Central memory CD4-positive, alpha-beta T cell (primary cell): ENCODE results near the gene PKLR.

Experiments used
- DNase-seq: peaks from one replicate; pipeline ENCODE4 v3.0.0; 2022

Gene PKLR

DNA sequence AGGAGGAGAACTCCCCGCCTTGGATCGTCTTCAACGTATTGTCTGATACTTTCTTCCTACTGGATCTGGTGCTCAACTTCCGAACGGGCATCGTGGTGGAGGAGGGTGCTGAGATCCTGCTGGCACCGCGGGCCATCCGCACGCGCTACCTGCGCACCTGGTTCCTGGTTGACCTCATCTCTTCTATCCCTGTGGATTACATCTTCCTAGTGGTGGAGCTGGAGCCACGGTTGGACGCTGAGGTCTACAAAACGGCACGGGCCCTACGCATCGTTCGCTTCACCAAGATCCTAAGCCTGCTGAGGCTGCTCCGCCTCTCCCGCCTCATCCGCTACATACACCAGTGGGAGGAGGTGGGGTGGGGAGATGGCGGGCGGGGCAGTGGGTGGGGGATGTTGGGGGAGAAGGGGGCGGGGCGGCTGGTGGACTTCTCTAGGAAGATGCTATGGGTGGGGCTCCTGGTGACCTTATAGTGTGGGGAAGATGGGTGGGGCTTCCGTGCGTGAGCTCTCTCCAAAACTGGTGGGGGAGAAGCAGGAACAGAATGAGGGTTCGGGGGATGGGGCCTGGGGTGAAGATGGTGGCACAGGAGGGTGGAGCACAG, 18.6 kb downstream of the PKLR start:
- no peak for DNase-seq

DNA sequence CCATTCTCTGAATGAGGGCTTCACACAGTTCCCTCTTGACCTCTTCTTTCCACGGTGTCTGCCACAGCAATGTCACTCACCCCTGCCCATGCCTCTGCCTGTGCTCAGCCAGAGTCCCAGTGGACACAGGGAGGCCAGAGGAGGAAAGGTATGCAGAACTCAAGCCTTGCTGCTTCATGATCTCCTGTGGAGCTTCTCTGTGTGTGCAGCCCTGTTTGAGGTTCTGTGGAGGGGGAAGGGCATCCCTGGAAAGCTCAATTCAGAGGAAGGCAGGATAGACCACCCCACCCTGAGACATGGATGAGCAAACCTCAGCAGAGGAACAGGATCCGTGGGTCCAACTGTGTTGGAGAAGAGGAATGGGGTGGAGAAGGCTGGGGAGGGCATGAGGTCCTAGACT, 22.0 kb downstream of the PKLR start:
- no peak for DNase-seq

DNA sequence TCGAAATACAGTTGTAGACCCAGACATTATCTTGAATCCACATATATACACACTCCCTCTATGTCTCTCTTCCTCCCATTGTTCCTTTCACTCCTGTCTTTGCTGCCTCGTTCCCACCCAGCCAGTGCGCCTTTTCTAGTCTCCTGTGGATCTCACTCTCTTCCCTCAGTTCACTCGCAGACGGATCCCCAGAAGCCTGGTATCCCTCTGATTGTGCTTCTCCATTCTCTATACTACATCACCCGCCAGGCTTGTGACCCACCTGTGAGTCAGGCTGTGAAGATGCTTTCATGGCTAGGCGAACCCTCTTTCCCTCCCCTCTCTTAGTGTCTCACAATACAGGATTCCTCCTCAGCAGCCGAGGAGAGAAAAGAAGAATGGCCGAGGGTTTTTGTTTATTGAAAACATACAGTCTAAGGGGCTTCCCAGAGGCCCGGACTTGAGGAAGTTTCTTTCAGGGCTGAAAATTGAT, 22.5 kb downstream of the PKLR start:
- DNase-seq, result no peak

DNA sequence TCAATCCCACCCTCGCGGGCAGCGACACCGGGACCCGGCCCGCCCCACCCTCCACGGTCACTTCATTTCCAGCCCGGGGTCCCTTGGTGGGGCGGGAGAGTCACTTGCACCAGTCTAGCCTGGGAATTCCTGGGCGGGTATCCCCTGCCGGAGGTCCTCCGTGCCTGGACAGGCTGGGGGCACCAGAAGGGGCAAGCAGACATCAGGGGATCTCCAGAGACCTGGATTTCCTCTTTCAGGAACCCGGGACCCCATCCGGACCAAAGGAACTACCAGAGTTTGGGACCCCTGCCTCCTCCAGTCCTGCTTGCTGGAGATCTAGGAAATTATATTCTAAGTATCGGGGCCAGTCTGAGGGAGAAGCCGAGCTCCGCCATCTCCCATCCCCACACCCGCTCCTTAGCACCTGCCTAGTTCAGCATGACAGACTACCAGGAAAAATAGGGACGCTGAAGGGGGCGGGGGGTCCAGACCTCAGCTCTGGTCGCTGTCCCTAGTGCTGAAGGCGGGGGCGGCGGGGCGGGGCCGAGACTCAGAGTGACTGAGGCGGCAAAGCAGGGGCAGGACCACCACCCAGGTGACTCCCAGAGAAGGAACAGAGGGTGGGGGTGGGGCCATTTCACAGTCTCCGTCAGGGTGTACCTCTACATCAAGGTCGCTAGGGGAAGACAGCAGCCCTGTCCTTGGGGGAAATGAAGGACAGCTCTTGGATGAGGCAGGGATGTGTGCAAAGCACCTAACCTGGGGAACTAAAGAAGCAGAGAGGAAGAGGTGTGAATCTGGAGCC, 23.1 kb downstream of the PKLR start:
- peak; percentile 65 for DNase-seq

DNA sequence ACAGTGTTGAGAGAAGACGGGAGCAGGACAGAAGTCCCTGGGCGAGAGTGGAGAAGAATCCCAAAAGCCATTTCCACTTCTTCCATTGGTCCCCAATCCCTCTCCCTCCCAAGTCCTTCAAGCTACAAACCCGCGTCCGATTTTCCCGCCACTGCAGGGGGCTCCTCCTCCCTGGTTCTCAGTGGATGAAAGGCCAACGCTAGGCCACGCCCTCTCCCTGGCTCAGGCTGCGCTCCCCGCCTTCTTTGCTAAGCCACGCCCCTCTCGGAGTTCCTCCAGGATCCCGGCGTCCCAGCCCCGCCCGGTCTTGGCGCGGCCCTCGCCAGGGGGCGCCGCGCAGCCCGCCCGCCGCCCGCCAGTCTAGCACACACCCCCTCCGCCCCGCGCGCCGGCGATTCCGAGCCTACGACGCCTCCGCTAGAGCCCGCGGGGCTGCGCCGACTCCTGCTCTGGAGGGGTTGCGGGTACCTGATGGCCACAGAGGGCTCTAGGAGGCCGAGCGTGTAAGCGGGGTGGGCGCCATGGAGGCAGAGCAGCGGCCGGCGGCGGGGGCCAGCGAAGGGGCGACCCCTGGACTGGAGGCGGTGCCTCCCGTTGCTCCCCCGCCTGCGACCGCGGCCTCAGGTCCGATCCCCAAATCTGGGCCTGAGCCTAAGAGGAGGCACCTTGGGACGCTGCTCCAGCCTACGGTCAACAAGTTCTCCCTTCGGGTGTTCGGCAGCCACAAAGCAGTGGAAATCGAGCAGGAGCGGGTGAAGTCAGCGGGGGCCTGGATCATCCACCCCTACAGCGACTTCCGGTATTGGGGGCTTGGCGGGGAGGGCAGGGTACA, 24.0 kb downstream of the PKLR start, which contains the start of gene HCN3:
HCN3 (plus strand) TSS at position 394 of the 832 bp plus-strand sequence; CDS start at position 522, 128 bp downstream.
- peak; percentile 81 for DNase-seq

DNA sequence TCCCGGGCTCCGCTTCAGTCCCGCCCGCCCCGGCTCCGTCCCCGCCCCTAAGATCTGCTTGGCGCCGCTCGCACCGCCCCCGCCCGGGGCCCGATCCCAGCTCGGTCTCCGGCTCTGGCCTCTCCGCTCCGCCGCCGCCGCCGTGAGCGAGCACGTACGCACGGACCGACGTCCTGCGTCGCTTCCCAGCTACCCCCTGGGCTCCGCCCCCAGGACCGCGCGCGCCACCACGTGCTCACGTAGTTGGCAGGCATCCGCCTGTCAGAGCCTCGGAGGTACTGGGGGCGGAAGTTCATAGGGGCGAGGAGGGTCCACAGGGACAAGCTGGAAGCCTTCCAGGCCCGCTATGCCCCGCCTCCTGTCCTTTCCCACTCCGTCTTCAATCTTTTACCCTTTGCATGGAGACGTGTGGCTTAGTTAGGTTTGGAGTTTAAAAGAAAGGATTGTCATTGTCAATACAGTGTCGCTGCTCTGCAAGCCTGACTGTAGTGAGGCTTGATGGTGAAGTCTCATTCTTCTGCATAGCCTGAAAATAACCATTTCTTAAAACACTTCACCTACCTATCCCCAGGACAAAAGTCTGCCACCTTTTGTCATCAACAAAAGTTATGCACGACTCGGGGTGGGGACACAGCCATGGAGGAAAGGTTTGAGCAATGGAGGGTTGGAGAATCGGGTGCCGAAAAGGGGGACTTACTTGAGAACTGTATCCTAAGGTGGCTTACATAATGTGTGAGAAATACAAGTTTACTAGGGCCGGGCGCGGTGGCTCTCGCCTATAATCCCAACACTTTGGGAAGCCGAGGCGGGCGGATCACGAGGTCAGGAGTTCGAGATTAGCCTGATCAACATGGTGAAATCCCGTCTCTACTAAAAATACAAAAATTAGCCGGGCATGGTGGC, 27.6 kb downstream of the PKLR start, which contains the start of gene CLK2:
CLK2 (minus strand) TSS at position 162 of the 903 bp plus-strand sequence. CDS start 2,527 bp downstream, outside the sequence.
- DNase-seq, result peak; percentile 91

DNA sequence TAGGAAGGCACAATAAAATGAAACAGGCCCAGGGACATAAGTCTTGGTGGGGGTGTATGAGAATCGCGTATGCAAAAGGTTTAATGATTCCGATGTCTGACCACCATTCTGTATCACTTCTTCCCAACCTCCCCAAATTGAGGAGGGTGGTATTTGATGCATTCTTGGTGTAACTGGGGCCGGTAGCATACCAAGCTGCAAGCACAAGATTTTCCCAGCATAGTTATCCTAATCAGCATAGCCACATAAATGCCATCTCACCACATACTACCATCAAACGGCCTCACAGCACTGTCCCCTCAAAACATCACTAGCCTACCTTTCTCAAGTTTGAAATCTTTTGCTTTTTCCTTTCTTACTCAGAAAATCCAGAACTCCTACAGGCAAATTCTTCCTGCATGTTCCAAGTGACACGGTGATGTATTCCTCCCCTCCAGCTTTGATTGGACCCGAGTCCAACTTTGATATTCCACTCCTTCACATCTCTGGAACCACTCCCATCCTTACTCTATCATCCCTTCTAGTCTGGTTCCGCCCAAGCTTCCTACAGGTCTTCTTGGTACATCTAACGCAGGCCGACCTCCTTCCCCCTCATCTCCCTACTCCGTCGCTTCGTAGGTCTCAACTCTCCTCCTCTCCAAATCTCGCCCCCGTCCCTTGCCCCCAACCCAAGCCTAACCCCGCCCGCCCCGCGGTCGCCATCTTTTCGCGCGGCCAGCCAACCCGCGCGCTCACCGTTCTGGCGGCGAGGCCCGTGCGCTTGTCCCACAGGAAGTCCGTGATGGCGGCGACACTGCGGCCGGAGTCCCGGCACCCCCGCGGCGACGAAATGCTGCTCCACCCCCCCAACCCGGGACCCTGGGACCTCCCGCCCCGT, 28.5 kb downstream of the PKLR start:
- no peak for DNase-seq

DNA sequence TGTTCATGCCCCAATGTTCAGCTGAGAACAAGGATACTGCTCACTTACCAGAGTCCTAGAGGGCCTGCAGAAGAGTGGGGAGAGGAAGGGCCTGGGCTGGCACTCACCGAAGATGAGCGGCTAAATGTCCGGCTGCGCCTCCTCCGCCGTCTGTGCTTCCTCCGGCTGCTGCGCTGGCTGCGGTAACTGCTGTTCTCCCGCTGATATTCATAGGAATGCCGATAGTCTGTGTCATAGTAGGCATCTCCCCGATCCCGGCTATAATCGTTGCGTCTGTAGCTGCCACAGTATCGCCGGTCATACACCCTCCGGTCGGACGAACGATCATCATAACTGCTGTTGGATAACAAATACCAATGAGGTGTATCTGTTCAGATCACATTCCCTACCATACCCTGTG, 31.9 kb downstream of the PKLR start:
- no peak for DNase-seq

DNA sequence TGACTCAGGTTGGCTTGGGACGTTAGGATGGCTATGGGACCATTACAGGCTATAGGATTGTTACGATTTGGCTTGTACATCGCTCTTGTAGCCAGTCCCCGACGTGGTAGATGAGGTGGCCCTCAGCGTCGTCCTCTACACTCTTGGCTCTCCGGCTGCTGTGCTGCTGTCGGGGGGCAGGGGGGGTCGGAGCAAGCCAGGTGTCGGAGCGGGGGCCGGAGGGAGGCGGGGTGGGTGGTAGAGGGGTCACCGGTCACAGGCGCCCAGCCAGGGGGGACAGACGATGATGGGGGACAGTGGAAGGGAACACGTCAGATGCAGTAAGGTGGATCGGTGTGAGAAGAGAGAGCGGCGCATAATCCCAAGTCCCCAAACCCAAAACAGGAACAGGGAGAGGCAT, 32.6 kb downstream of the PKLR start:
- DNase-seq, result no peak

DNA sequence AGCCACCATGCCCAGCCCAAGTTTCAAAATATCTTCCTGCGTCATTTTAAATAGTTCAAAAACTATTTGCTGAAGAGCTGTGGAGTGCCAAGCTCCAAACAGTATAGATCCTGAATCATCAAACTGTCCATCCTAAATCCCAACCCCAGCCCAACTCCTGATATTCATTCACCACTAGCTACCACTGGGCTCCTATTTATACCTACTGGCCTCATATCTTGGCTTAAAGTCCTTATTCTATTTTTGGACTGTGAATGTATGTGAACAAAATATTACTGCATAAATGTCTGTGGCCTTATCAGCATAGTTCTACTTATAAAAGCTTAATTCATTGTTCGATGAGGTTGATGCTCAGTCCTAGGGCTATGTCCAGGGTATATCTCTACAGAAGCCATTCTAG, 33.9 kb downstream of the PKLR start:
- no peak for DNase-seq

DNA sequence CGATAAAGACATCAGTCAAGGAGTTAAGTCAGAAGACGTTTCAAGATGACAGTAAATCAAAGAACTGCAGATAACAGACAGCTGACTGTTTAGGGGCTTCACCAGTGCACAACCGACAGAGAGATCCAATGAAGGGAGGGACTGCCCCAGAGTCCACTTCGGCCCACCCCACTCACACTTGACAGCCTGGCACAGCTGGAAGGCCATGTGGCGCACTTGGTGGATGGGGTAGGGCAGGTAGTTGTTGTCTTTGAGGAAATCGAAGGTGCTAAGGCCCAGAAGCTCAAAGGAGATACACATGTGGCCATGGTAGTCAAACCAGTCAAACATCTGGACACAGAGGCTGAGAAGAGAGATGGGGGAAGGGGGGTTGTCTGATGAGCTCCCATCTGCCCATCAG, 34.7 kb downstream of the PKLR start:
- no peak for DNase-seq

DNA sequence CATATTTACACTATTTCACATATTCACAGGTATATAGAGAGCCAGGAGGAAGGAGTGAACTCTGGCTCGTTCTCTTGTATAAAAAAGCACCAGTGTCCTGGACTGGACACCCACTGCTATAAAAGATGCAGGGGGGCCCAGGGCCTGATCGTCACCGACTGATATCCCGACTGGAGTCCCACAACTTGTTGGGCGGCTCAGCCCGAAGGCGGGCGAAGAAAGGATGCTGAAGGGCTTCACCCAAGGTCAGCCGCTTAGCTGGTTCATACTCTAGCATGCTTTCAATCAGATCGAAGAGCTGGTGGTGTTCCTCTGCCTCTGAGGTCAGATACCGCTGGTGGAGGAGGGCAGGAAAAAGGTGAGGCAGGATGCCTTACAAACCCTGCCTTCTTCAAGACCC, 38.2 kb downstream of the PKLR start:
- DNase-seq, result no peak

DNA sequence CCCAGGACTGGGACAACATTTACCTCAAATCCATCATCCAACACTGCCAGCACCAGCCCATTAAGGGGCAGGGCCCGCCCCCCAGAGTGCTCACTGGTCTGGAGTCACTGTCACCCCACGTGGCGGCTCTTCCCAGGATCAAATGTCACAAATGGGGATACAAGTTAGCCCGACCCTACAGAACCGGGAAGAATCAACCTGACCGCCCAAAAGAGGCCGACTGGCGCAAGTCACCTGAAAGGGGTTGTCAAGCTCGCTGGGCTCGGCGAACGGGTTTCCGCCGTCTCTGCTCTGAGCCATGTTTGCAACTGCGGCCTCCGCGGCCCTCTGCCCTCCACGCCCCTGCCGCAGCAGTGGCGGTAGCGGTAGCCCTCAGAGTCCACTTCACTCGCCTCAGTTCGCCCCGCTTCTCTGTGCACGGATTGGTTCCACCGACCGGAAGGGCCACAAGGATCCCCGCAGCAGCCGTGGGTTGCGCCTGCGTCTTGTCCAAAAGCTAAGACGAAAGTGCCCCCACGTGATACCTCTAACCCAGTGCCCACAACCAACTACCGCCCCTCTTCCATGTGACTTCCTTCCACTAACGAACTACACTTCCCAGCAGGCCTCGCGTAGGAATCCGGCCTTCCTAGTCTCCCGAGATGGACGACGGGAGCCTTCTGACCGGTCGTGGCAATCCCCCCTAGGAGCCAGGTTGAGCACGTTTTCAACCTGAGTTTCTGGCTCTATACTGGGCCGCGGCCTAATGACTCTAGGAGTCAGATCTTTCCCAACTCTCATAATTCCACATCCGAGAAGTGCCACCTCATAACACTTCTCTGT, 39.2 kb downstream of the PKLR start, which contains the start of gene SCAMP3:
SCAMP3 (minus strand) TSS at position 509 of the 822 bp plus-strand sequence; CDS start at position 300, 209 bp downstream.
- DNase-seq, result peak; percentile 86

DNA sequence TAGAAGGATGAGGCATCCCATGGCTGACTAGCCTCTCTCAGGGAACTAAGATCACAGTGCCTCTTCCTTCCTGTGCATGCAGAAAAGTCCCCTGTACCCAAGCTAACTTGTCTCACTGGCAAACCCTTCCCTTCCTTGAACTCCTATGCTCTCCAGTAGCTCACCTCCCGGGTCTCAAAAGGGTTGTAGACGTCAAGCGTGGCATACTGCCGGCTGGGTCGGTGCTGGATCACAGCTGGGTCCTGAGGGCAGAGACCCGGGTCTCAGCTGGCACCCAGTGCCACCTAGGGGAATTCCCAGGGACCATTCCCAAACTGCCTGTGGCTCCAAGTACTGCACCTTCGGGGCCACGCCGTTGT, 39.8 kb downstream of the PKLR start:
- no peak for DNase-seq

DNA sequence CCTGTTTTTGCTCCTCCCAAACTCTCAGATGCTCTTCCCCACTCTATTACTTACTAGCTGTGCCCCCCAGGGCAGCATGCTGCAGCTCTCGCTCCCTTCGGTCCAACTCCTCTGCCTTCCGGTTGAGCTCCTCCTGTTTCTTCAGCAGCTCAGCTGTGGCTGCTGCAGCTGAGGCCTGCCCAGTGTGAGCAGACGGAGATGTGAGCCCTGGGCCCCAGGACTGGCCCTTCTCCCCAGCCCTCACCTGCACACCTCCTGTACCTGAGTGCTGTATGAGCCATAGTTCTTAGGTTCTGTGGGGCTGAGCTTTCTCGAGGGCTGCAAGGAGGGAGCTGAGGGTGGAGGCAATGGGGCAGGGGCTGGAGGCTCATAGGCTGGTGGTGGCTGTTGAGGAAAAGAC, 41.0 kb downstream of the PKLR start:
- no peak for DNase-seq

DNA sequence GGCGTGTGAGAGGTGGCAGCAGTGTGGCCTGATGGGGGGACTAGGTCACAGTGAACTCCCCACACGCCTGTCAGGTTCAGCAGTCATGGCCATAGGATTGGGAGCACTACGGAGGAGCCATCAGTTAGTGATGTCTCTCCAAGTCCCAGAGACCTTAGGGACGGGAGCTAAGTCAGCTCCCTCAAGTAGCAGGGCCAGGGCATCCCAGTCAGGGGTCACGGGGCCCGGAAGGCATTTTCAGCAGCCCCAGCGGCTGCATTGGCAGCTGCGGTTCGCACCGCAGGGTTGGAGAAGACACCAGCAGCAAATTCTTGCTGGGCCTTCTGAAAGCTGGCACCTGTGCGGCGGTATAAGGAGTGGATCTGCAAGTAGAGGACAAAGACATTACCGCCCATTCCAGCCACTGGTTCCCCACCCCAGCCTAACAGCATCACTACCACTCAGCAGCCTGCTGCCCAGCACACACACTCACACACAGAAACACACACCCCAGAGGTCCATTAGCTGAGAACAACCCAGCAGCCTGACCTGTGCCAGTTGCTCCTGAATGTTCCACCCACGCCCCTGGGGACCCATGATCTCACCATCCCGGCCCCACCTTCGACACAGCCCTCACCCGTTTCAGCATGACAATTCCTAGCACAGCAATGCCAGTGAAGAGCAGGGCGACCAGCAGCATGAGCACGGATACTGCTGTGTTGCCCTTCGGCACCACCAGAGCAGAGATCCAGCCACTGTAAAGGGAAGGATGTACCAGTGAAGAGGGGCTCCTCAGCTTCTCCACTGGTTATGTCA, 45.0 kb downstream of the PKLR start:
- no peak for DNase-seq

DNA sequence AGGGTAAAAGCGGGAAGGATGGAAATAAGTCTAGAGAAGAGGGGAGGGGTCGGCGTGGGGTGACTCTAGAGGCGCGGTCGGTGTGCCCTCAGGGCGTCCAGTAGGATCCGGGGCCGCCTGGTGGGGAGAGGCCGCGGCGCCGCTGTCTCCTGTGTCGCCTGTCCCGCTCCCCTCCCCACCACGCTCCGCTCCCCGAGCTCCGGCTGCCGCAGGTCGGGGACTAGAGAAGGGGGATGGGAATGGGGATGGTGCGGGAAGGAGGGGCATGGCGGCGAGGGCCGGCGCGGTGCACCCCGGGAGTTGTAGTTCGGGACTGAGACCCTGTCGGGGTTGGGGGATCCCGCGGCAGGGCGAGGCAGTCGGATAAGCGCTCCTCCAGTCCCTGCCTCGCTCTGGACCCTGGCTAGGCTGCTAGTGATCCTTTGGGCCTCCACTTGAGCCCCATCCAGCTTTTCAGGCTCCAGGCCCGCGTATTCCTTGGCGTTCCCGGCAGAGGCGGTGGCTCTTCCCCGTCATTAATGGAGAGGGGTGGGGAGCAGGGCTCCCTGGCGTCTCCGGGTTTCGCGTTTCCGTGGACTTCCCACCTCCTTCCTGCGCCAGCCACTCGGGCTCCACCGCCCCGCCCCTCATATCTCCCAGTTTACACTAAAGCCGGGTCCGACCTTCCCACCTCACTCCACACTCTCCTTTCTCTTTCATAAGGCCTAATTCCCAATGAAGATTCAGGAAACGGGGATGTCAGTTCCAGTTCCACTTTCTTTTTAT, 45.8 kb downstream of the PKLR start, which contains the start of gene ENTREP3:
ENTREP3 (minus strand) TSS at position 241 of the 765 bp plus-strand sequence. CDS start 606 bp downstream, outside the sequence.
- peak; percentile 65 for DNase-seq

DNA sequence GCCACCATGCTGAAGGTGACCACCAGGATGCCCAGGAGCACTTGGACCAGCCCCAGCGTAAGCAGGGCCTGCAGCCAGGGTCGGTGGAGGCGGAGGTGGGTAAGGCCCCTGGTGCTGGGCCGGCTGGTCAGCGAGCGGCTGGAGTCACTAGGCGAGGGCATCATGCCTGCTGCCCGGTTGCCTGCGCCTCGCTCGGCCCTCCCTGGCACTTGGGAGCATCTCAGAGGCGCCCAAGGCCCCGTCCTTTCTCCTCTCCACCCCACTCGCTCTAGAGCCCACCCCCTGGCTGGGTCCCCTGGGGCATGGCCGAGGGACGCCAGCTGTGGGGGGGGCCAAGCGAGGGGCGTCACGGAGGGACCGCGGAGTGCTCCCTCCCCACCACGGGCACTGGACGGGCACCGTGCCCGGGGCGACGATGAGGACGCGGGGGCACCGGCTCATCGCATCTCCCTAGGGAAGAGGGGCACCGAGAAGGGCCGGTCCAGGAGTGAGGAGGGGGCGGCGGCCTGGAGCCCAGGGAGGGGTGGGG, 46.5 kb downstream of the PKLR start:
- no peak for DNase-seq
